Ovary (tissue), 3 donors: Measurements from ENCODE around the gene HMGB2.

ENCODE experiments used
- CTCF ChIP-seq, 3 donors: fragments of 450-650 bp in 2 of 3; fragments of 200-600 bp in 1 of 3; IDR thresholded peaks; one replicate each; pipeline versions ENCODE4 v1.5.1 to v1.8.0; 2016 to 2022; ENCODE audit warnings: antibody characterized with exemption in 3 of 3, mild to moderate bottlenecking in 1 of 3
- EP300 ChIP-seq: sonication (generic); formaldehyde crosslinking; IDR thresholded peaks from one replicate; pipeline ENCODE4 v1.6.1; 2017; ENCODE audit warnings: antibody characterized with exemption
- POLR2A ChIP-seq: fragments of 450-650 bp; IDR thresholded peaks from one replicate; pipeline ENCODE4 v1.6.1; 2017; ENCODE audit warnings: antibody characterized with exemption, mild to moderate bottlenecking, moderate library complexity
- donor health status: DM: no; HTN: no; CAD: no.

- TF ChIP-seq CTCF (IDR thresholded peaks at IDR 0.05) (no peak), POLR2A (no peak), EP300 (no peak)
Observed at GRCh38 chr4:173332963-173333657, 1.0 kb downstream of the HMGB2 start.
